ENCODE measurements around the gene DMRTC1B.
"Not testable (repeated sequence)": the region's sequence is repeated elsewhere in the genome, so short reads cannot be mapped to it uniquely, and the experiment has no call there.

DNA sequence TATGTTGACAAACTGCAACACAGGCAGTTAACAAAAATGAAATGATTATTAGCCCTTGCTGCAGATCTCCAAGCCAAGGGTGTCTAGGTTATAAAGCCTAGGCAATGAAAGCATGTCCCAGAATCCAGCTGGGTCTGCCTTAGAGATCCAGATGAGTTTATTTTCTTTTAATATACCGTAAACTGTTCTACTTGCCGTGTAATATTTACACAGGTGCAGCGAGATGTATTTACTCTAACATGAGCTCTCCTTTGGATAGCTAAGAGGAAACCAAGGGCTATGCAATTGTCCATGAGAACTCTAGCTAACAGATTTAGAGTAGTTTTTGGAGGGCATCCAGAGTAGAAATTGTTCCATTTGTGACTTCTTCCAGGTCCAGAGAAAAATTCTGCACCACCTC is 28.1 kb upstream of the DMRTC1B start:
- TF ChIP-seq, protein P1, sequence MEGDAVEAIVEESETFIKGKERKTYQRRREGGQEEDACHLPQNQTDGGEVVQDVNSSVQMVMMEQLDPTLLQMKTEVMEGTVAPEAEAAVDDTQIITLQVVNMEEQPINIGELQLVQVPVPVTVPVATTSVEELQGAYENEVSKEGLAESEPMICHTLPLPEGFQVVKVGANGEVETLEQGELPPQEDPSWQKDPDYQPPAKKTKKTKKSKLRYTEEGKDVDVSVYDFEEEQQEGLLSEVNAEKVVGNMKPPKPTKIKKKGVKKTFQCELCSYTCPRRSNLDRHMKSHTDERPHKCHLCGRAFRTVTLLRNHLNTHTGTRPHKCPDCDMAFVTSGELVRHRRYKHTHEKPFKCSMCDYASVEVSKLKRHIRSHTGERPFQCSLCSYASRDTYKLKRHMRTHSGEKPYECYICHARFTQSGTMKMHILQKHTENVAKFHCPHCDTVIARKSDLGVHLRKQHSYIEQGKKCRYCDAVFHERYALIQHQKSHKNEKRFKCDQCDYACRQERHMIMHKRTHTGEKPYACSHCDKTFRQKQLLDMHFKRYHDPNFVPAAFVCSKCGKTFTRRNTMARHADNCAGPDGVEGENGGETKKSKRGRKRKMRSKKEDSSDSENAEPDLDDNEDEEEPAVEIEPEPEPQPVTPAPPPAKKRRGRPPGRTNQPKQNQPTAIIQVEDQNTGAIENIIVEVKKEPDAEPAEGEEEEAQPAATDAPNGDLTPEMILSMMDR (IDR thresholded peaks at IDR 0.05) = not testable (repeated sequence)
- TF ChIP-seq POLR2AphosphoS5 (IDR thresholded peaks at IDR 0.05; ENCODE audit: insufficient read depth in 1 of 2, low read depth in 1 of 2) = not testable (repeated sequence)
